Omental fat pad (tissue), 4 donors: ENCODE data around the gene SDK1. TPM values are rescaled to one million over a fixed set of nuclear protein-coding genes. Genes with fewer than 3 reads are reported as not detected.

Source experiments
- ATAC-seq: fragments of 150-250 bp; one replicate; pipeline ENCODE4 v1.9.1; 2016; ENCODE audit warnings: mild to moderate bottlenecking, moderate library complexity; ENCODE audit not compliant: low FRiP score
- DNase-seq: peaks from one replicate; pipeline ENCODE4 v3.0.0-alpha.2; 2019; ENCODE audit warnings: low spot score
- CTCF ChIP-seq, 3 donors: fragments of 450-650 bp; IDR thresholded peaks; one replicate each; pipeline ENCODE4 v1.5.1; 2016 to 2017; ENCODE audit warnings: antibody characterized with exemption in 3 of 3, mild to moderate bottlenecking in 3 of 3, moderate library complexity in 2 of 3
- total RNA-seq, 4 donors: library from RNA; depleted of rRNA; stranded (reverse); fragments of >200 nt; gene quantifications; one replicate each; pipeline ENCODE4 v1.1.0, GENCODE V29; 2016

Gene SDK1
- total RNA-seq, 4 donors from 2014 or later = 2.5 to 14.7 (median 5.4) TPM

- DNase-seq (no peak), ATAC-seq (no peak)
- TF ChIP-seq CTCF (IDR thresholded peaks at IDR 0.05) = no peak
Observed at GRCh38 chr7:3312583-3312982, 11.5 kb downstream of the SDK1 start.

DNA sequence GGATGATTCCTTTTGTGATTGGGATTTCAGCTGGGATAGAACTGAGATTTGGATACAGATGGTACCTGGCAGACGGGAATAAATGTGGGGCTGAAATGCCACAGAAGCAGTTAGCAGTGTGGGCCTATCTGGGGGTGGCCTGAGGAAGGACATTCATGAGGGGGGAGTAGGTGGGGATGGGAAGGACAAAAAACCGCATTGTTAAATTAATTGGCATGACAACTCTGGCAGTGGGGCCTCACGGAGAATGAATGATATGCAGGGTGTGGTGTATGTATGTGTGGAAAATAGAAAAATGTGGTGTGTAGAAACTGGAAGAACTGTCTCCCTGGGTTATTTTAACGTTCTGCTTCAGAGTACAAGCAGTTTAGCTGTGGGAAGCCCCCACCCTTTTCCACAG, 17.8 kb downstream of the SDK1 start:
- no peak for TF ChIP-seq CTCF (IDR thresholded peaks at IDR 0.05)
- DNase-seq (no peak), ATAC-seq (no peak)

DNA sequence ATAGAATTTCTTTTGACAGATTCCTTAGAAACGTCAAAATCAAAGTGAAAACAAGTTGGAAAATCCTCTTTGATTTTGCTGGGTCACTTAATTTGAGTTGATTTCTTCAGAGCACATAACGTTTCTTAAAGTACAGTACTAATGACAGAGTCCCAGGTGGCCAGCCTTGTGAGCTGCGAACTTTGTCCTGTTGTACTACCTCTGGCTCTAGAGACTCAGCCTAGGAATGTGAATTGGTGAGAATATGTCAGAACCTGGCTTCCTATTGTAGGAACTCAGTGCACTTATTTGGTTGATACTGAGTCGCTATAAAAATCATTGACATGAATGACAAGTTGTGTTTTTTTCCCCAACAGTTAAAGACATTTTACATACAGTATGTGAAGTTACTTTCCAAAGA, 20.2 kb downstream of the SDK1 start:
- no peak for ATAC-seq
- no peak for TF ChIP-seq CTCF (IDR thresholded peaks at IDR 0.05)
- DNase-seq = no peak

DNA sequence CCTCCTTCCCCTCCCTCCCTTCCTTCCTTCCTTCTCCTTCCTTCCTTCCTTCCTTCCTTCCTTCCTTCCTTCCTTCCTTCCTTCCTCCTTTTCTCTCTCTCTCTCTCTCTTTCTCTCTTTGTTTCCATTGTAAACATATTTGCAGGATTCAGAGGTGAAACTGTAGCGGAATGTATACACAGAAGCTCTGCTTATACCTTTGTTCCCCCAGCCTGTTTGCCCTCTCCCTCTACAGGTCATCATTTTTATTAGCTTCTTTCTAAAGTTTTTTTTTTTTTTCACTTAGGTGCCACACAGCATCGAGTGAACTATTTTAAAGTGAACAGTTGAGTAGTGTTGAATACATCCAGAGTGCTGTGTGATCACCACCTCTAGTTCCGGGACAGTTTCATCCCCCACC, 20.7 kb downstream of the SDK1 start:
- no peak for ATAC-seq
- DNase-seq = no peak
- no peak for TF ChIP-seq CTCF (IDR thresholded peaks at IDR 0.05)

DNA sequence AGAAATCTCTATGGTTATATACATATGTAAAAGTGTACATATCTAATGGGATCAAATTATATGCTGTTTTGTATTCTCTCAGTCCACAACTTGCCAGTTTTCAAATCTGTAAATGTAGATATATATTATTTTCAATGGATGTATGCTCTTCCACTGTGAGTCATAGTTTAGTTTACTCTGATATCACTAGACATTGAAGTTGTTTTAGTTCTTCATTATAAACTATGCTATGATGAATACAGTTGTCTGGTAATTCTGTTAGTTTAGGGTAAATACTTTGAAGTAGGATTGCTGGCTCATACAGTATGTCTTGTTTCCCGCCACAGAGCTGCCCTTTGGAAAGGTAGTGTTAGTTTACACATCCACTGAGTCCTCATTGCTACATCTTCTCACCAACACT, 25.2 kb downstream of the SDK1 start:
- ATAC-seq (no peak), DNase-seq (no peak)
- no peak for TF ChIP-seq CTCF (IDR thresholded peaks at IDR 0.05)

DNA sequence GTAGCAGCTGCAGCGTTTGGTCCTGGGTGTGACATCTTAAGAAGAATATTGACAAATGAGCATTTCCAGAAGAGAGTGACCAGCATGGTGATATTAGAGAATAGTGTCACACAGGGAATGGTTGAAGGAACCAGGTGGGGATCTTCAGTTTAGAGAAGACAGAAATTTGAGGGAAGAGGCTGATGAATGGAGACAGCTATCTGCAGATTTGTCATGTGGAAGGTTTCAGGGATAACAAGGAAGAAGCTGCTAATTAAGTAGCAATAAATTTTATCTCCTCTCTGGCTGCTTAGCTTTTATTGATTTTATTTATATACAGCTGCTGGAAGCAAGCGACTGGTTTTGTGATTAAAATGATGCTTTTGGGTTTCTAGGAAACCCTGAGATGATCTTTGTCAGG, 26.0 kb downstream of the SDK1 start:
- ATAC-seq = no peak
- no peak for TF ChIP-seq CTCF (IDR thresholded peaks at IDR 0.05)
- DNase-seq = no peak

DNA sequence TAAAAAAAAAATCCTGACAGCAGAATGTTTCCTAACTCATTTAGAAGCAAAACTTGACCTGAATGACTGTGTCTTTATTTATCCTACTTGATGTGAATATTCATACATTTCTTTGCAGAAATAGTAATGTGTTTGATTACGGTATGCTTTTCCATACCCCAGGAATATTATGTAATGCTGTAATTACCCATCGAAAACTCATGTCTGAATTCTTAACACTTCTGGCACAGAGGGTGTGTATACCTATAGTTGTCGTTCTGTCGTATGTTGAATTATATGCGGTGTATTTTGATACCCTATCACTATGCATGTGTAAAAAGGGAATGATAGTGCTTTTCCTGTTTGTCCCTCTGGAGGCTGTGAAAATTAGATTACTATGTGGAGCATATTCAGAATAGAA, 26.6 kb downstream of the SDK1 start:
- DNase-seq (no peak), ATAC-seq (no peak)
- no peak for TF ChIP-seq CTCF (IDR thresholded peaks at IDR 0.05)
